Parathyroid adenoma (tissue), 2 donors: ENCODE measurements around the gene KLF7.

ENCODE experiments used
- H2AFZ ChIP-seq: fragments of 300-600 bp; sonication (generic); one replicate; pipeline ENCODE4 v1.7.0; 2017; ENCODE audit warnings: antibody characterized with exemption, mild to moderate bottlenecking
- H3K27ac ChIP-seq: fragments of 300-600 bp; sonication (generic); one replicate; pipeline ENCODE4 v1.7.0; 2017
- H3K27me3 ChIP-seq: fragments of 300-600 bp; sonication (generic); one replicate; pipeline ENCODE4 v1.7.0; 2017; ENCODE audit warnings: low read length; ENCODE audit not compliant: control insufficient read depth, insufficient read depth
- H3K36me3 ChIP-seq: fragments of 300-600 bp; sonication (generic); one replicate; pipeline ENCODE4 v1.7.0; 2017; ENCODE audit warnings: low read length; ENCODE audit not compliant: control insufficient read depth, insufficient read depth
- H3K4me1 ChIP-seq: fragments of 300-600 bp; sonication (generic); one replicate; pipeline ENCODE4 v1.7.0; 2017; ENCODE audit warnings: control low read depth
- H3K4me2 ChIP-seq: fragments of 300-600 bp; sonication (generic); one replicate; pipeline ENCODE4 v1.7.0; 2017; ENCODE audit warnings: low read length
- H3K4me3 ChIP-seq: fragments of 300-600 bp; sonication (generic); one replicate; pipeline ENCODE4 v1.7.0; 2017; ENCODE audit warnings: low read depth, low read length
- H3K79me2 ChIP-seq: fragments of 300-600 bp; sonication (generic); one replicate; pipeline ENCODE4 v1.7.0; 2017; ENCODE audit warnings: control low read depth
- H3K9ac ChIP-seq: fragments of 300-600 bp; sonication (generic); one replicate; pipeline ENCODE4 v1.7.0; 2017; ENCODE audit warnings: mild to moderate bottlenecking
- H3K9me3 ChIP-seq: fragments of 300-600 bp; sonication (generic); one replicate; pipeline ENCODE4 v1.7.0; 2017; ENCODE audit warnings: low read length; ENCODE audit not compliant: control insufficient read depth
- TF ChIP-seq, protein P1 (sequence below): fragments of 300-600 bp; sonication (generic); IDR thresholded peaks from one replicate; pipeline ENCODE4 v1.7.0; 2017; ENCODE audit warnings: antibody characterized with exemption, mild to moderate bottlenecking
- donor health status: primary hyperparathyroidism.

Gene KLF7

DNA sequence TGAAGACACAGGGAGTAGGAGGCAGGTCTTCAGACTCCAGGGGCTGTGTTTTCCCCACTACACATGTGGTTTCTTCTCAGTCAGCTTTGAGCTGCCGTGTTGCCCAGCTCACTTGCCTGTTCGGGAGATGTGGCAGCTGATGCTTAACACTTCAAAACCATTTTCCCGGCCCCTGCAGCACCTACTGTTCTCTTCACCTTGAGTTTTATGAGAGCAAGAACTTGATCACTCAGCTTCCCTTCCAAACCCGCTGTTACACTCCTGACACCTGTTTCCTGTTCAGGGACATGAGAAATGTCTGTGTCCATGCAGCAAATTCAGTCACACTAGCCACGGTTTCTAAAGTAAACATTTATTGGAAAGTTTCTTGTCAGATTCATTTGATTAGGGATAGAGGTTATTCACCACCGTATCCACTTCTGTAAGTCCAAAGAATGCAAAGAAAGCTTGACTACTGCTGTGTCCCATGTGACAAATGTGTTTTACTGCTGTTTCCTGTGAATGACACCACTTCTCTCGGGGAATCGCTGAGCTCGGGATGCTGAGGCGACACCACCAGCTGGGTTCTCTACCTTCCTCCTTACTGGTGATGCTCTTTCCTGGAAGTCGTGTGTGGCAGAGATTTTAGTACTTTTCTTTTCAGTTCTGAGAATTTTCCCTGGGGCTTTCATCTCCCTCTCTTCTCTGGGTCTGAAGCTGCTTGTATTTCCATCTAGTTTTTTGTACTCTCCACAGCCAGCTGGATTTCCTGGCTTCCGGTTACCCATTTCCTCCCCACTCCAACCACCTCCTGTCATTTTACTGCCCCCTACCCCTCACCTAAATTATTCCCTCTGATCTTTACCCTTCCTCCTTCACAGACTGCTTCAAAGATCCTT, 91.7 kb downstream of the KLF7 start:
- H3K4me2 ChIP-seq, result no peak overlapping the region
- no peaks in the 10 kb centered on the region for H3K79me2 ChIP-seq
- no peaks in the 10 kb centered on the region for H3K9me3 ChIP-seq
- H3K4me3 ChIP-seq, result no peak overlapping the region
- peak overlapping the region; percentile 18 for H3K27ac ChIP-seq
- no peaks in the 10 kb centered on the region for H3K36me3 ChIP-seq
- H3K4me1 ChIP-seq, result no peaks in the 10 kb centered on the region
- no peak overlapping the region for H2AFZ ChIP-seq
- no peaks in the 10 kb centered on the region for H3K27me3 ChIP-seq
- no peak overlapping the region for H3K9ac ChIP-seq
- TF ChIP-seq, protein P1, sequence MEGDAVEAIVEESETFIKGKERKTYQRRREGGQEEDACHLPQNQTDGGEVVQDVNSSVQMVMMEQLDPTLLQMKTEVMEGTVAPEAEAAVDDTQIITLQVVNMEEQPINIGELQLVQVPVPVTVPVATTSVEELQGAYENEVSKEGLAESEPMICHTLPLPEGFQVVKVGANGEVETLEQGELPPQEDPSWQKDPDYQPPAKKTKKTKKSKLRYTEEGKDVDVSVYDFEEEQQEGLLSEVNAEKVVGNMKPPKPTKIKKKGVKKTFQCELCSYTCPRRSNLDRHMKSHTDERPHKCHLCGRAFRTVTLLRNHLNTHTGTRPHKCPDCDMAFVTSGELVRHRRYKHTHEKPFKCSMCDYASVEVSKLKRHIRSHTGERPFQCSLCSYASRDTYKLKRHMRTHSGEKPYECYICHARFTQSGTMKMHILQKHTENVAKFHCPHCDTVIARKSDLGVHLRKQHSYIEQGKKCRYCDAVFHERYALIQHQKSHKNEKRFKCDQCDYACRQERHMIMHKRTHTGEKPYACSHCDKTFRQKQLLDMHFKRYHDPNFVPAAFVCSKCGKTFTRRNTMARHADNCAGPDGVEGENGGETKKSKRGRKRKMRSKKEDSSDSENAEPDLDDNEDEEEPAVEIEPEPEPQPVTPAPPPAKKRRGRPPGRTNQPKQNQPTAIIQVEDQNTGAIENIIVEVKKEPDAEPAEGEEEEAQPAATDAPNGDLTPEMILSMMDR, result no peak

DNA sequence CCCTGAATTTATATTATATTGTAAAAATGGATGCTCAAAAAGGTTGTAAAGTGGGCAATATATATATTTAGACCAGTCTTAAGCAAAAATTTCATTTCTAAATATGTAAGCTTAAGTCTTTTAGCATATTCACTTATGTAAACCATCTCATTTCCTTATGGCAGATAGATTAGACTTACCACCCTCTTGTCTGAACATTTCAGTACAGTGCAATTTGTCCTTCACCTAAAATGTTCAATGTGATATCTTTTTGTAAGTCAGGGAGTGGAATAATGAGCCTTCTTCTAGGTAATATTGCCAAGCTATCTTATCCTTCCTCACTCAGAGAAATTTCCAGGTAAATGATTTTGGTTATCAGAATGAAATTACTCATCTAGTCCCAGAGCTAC, 92.3 kb downstream of the KLF7 start:
- TF ChIP-seq, protein P1, result no peak
- no peak overlapping the region for H3K9ac ChIP-seq

DNA sequence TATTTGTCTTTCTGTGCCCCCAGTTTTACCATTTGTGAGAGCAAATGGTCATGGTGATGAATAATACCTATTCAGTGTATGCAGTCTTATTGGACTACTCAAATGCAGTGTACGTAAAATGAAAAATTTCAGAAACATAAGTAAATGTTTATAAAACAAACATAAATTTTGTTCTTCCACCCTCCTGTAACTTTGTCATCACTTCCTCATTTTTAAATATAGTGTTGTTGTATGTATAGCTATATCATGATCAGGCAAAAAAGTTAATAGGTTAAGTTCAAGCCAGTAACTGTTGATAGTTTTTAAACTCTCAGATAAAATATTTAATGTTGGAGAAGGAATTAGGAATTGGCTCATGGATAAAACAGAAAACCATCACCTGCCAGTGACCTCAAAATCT, 93.2 kb downstream of the KLF7 start:
- Histone ChIP-seq H3K9ac (no peak overlapping the region), H2AFZ (no peak overlapping the region), H3K4me3 (no peak overlapping the region), H3K79me2 (no peaks in the 10 kb centered on the region), H3K27me3 (no peaks in the 10 kb centered on the region), H3K4me2 (no peak overlapping the region), H3K9me3 (no peaks in the 10 kb centered on the region), H3K4me1 (no peaks in the 10 kb centered on the region), H3K27ac (no peak overlapping the region), H3K36me3 (no peaks in the 10 kb centered on the region)
- TF ChIP-seq, protein P1, result no peak

More for the DNA sequence above, 92.3 kb downstream of the KLF7 start:
- H3K36me3 ChIP-seq, result no peaks in the 10 kb centered on the region
- no peak overlapping the region for H3K4me3 ChIP-seq
- no peaks in the 10 kb centered on the region for H3K9me3 ChIP-seq
- H3K4me2 ChIP-seq, result no peak overlapping the region
- no peaks in the 10 kb centered on the region for H3K4me1 ChIP-seq
- H3K79me2 ChIP-seq, result no peaks in the 10 kb centered on the region
- no peak overlapping the region for H3K27ac ChIP-seq
- H2AFZ ChIP-seq, result no peak overlapping the region
- H3K27me3 ChIP-seq, result no peaks in the 10 kb centered on the region

DNA sequence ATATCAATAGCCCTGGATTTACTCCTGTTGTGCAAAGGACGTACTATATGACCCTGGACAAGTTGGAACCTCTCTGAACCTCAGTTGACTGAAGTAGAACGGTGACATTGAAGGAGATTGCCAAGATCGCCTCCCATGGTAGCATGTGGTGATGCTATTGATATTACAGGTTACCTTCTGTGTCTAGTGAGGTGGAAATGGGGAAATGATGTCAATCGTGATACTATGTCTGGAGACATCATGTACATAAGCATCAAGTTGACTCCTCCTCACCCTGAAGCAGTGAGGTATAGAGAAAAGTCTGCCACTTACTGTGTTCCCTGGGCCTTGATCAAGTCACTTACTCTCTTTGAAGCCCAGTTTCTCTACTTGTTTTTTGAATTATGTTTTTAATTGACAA, 93.9 kb downstream of the KLF7 start:
- TF ChIP-seq, protein P1, result no peak
- no peaks in the 10 kb centered on the region for H3K27me3 ChIP-seq
- H3K79me2 ChIP-seq, result no peaks in the 10 kb centered on the region
- H2AFZ ChIP-seq, result no peak overlapping the region
- no peaks in the 10 kb centered on the region for H3K36me3 ChIP-seq
- H3K9me3 ChIP-seq, result no peaks in the 10 kb centered on the region
- no peak overlapping the region for H3K4me2 ChIP-seq
- H3K4me1 ChIP-seq, result no peaks in the 10 kb centered on the region
- H3K9ac ChIP-seq, result no peak overlapping the region
- no peak overlapping the region for H3K27ac ChIP-seq
- H3K4me3 ChIP-seq, result no peak overlapping the region

DNA sequence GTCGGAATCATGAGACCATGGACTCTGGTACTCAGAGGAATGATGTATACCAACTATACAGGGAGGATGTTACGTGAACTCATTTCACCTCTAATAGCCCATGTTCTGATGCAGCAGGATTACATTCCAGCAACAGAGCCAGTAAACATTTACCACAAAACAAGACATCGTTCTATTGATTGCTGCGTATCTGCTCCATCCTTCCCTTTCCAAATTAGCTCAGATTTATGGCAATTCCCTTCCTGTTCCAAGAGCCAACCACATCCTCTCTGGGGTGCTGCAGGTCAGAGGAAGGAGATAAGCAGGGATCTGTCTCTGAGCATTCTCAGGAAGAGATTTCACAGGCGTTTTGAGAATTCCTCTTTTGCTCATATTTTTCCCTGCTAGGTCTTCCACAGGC, 98.3 kb downstream of the KLF7 start:
- H2AFZ ChIP-seq, result no peak overlapping the region
- H3K79me2 ChIP-seq, result no peaks in the 10 kb centered on the region
- no peaks in the 10 kb centered on the region for H3K27me3 ChIP-seq
- H3K27ac ChIP-seq, result no peak overlapping the region
- no peak overlapping the region for H3K4me2 ChIP-seq
- no peak overlapping the region for H3K4me3 ChIP-seq
- H3K9me3 ChIP-seq, result no peaks in the 10 kb centered on the region
- TF ChIP-seq, protein P1, result no peak
- no peak overlapping the region for H3K9ac ChIP-seq
- H3K4me1 ChIP-seq, result no peaks in the 10 kb centered on the region
- H3K36me3 ChIP-seq, result no peaks in the 10 kb centered on the region
